HG02884 (cell line): Measurements from ENCODE around the gene SLIT1.

Experiments used
- ATAC-seq: cut with Tn5 transposase; IDR thresholded peaks from one replicate; pipeline ENCODE4 v1.9.1; 2021; ENCODE audit warnings: mild to moderate bottlenecking, moderate library complexity; ENCODE audit not compliant: unreplicated experiment

Gene SLIT1

GRCh38 chr10:97140049-97140846, 45.5 kb downstream of the SLIT1 start:
- no peak for ATAC-seq

DNA sequence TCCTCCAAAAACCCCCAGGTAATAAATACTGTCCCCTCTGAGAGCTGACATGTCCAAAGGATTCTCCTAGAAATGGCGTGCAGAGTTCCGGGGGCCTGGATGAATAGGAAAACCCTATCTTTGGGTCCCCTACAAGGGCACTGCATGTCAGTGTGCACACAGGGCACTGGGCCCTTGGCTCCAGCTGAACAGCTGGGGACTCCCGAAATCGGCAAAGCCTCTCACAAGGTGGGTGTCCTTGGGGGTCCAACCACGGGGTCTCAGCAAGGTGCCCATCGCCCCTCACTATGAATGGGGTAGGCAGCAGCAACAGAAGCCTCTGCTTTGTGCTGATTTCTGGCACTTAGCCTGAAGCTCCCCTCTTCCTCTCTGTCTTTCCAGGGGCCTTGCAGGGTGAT, 46.1 kb downstream of the SLIT1 start:
- no peak for ATAC-seq

DNA sequence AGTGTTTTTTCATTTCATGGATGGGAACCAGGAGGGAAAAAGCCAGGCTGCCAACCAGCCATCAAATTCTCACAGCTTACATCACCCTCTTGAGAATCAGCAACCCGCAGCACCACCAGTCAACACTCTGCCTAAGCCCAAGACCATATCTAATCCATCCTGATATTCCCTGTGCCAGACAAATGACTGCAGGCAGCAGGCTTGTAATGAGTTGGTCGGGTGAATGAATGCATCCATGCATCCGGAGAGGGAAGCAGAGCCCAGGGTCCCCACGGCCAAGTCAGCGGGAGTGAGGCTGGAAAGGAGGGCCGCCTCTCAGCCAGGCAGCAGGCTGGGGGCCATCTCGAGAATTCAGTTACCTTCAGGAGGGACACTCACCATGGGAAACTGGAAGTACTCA, 46.9 kb downstream of the SLIT1 start:
- ATAC-seq, result no peak

GRCh38 chr10:97138174-97138573, 47.6 kb downstream of the SLIT1 start:
- no peak for ATAC-seq

GRCh38 chr10:97136756-97137155, 49.0 kb downstream of the SLIT1 start:
- ATAC-seq, result no peak

GRCh38 chr10:97135464-97135863, 50.3 kb downstream of the SLIT1 start:
- ATAC-seq, result no peak

DNA sequence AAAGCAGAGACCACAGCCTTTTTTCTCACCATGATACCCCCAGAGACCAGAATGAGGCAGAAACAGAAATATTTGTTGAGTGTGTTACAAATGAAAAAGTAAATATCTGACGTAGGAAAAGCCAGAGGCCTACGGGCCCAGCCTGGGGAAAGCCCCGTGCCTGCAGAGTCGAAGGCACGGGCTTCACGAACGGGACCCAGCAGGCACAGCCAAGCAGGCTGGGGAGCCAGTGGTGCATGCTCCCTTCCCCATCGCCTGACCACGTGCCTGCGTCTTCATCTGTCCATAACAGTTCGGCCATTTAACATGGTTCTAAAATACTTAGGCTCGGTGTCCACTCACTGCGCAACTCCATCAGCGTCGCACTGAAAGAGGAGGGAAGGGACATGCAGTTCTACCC, 50.8 kb downstream of the SLIT1 start:
- ATAC-seq, result no peak

DNA sequence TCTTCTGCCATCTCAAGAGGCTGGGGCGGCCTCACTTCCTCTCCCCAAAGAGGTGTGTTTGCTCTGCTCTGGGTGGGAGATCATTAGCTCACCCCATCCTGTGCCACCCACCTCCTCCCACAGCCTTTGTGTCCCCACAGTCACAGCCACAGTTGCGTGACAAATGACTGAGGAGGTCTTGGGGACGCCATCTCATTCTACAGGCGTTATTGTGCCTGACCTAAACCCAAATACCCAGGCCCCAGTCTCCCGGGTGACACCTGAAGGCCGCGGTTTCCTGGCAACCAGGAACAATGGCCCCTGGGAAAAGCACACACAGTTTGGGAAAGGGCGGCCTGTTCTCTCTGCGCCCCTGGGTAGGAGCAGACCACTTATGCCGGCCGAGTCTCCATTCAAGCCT, 51.6 kb downstream of the SLIT1 start:
- ATAC-seq, result no peak

- ATAC-seq, result no peak
These were observed 53.5 kb downstream of the SLIT1 start for GRCh38 chr10:97132273-97132672.

- no peak for ATAC-seq
These were observed 54.1 kb downstream of the SLIT1 start for GRCh38 chr10:97131666-97132065.

DNA sequence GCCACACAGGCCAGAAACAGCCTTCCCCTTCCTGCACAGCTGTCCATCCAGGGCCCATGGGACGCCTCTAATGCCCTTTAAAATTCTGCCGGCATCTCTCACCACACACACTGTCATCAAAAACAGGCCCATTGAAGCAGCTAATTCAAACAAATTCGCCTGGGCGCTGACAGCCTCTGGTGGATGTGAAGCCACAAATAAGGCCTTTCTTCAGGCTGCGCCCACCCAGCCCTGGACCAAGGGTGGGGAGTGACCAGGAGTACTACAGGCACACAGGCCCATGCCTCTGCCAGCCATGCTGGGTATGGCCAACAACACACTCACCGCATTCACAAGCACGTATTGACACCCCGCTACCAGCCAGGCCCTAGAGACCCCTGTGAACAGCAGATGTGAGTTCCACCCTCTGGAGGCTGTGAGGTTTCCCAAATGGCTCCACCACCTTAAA, 54.6 kb downstream of the SLIT1 start:
- no peak for ATAC-seq

DNA sequence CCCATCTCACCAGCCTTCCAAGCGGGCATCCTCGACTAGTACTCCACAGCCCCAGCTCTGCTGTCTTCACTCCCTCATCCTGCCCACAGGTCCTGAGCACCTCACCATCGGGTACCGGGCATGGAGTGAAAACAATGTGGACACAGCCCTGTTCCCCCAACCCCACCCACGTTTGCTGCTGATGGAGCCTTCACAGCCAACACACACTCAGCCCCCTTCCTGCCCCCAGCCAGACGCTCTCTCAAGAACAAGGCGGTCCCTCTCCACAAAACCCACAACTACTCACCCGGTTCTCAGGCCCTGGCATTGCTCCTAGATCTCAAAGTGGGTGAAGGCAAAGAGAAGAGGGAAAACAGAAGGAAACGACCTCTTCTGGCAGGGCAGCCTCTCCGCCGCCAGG, 56.1 kb downstream of the SLIT1 start:
- ATAC-seq, result no peak

GRCh38 chr10:97128516-97129154, 57.1 kb downstream of the SLIT1 start:
- ATAC-seq, result no peak

- no peak for ATAC-seq
These were observed 57.7 kb downstream of the SLIT1 start for GRCh38 chr10:97128039-97128492.

DNA sequence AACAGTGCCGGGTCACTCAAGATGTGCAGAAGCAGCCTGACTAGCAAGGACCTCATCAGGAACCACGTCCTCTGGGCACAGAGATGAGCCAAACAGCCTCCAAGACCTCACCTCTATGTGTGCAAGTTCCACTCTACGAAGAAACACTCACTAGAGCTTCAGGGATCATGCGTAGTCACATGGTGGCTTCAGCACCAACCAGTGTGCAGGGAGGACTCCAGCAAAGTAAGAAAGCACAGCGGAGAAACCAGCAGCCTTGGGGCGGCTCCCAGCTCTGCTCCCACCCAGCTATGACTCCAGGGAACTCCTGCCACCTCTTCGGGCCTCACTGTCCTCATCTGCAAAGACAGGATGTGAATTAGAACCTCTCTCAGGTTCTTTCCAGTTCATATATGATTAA, 58.2 kb downstream of the SLIT1 start:
- ATAC-seq, result no peak

DNA sequence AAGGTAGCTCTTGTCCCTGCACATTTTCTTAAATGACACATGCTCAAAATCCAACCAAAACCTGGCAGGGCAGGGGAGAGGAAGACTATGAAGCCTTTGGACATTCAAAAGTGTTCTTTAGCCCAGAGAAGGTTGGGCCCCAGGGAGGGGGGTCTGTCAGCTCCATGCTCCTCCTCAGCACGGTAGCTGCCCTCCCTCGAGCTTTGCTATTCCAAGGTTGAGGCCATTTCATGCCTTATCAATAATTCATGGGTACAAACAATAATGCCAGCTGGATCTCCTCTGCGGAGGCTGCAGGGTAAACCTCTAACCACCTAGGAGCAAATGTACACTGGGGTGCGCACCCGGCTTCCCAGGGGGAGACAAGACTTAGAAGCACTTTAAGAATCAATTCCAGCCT, 61.5 kb downstream of the SLIT1 start:
- ATAC-seq, result no peak

DNA sequence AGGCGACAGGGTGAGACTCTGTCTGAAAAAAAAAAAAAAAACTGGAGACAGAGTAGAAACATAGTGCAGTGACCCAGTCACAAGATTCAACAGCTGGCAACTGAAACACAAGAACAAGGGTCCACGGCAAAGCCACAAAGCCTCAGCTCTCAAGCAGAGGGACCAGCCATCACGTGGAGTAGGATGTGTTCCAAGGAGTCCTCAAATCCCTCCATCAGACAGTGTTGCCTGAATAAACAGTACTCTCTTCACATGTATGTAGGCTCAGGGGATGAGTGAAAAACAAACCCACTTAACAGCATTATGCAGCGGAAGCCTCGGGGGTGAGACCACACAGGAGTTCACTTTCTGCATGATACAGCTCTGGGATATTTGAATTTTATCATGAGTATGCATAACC, 62.0 kb downstream of the SLIT1 start:
- ATAC-seq, result no peak

- no peak for ATAC-seq
These were observed 64.7 kb downstream of the SLIT1 start for GRCh38 chr10:97121041-97121440.

GRCh38 chr10:97120370-97120769, 65.4 kb downstream of the SLIT1 start:
- ATAC-seq, result no peak

- no peak for ATAC-seq
These were observed 66.6 kb downstream of the SLIT1 start for GRCh38 chr10:97119058-97119745.

- no peak for ATAC-seq
These were observed 68.4 kb downstream of the SLIT1 start for GRCh38 chr10:97117372-97117771.
